ENCODE measurements around the gene PRKAR1B. TPM values are rescaled to one million over a fixed set of nuclear protein-coding genes. Genes with fewer than 3 reads are reported as not detected.

Gene PRKAR1B
- total and polyA plus RNA-seq, 10 of the 15 experiments (the other 5 are each of a cell fraction or from before 2014, with no cell fraction given), result 1.4 to 45.6 (median 19.3) TPM

- no peak for TF ChIP-seq MEF2A (IDR thresholded peaks at IDR 0.05; ENCODE audit: insufficient read depth, low read depth, low read length)
- TF ChIP-seq SPI1 (IDR thresholded peaks at IDR 0.05; ENCODE audit: borderline replicate concordance, insufficient read depth, low read depth, low read length), result peak; percentile 70; the same call in 1 of the 2 replicates
- TF ChIP-seq SUZ12 (IDR thresholded peaks at IDR 0.05; ENCODE audit: unreplicated experiment), result no peak
- no peak for TF ChIP-seq SREBF2 (IDR thresholded peaks at IDR 0.05; ENCODE audit: low read length)
- 0 out of 2 replicates have a peak, but pooled peaks have one; percentile 71 for TF ChIP-seq ZNF207 (IDR thresholded peaks at IDR 0.05; ENCODE audit: borderline replicate concordance)
- TF ChIP-seq ASH2L (IDR thresholded peaks at IDR 0.05; ENCODE audit: borderline replicate concordance, low read depth), result no peak
- TF ChIP-seq POLR2AphosphoS2 (IDR thresholded peaks at IDR 0.05; ENCODE audit: low read depth, low read length), result 0 out of 2 replicates have a peak, but pooled peaks have one; percentile 43
Measured at GRCh38 chr7:726084-726853, 812 bp downstream of the PRKAR1B start, which contains the start of gene DNAAF5 (continued).

- Histone ChIP-seq H3K79me2 (ENCODE audit: control insufficient read depth, insufficient read depth, low read length) (peaks cover 26% of the 10 kb centered on the region), H4K20me1 (ENCODE audit: control insufficient read depth, insufficient read depth) (no peaks in the 10 kb centered on the region), H3K27me3 (replicated peaks in 1 of 2; ENCODE audit: control insufficient read depth in 2 of 2, insufficient read depth in 2 of 2, low read length in 1 of 2) (no peaks in the 10 kb centered on the region), H3K4me3 (peak overlapping the region; percentile 91), H3K27ac (ENCODE audit: control insufficient read depth, insufficient read depth) (peak overlapping the region; percentile 83), H2AFZ (ENCODE audit: control insufficient read depth, low read depth, low read length) (no peak overlapping the region), H3K9me3 (replicated peaks; ENCODE audit: control insufficient read depth, insufficient read depth, low read length) (peaks cover 5% of the 10 kb centered on the region), H3K9ac (ENCODE audit: control insufficient read depth, insufficient read depth, low read length) (peak overlapping the region; percentile 95), H3K4me2 (ENCODE audit: control insufficient read depth, insufficient read depth) (peak overlapping the region; percentile 96), H3K4me1 (ENCODE audit: control insufficient read depth, insufficient read depth, low read length) (peaks cover 11% of the 10 kb centered on the region), H3K36me3 (ENCODE audit: control insufficient read depth in 2 of 2, insufficient read depth in 2 of 2, low read length in 1 of 2) (no peaks in the 10 kb centered on the region; a peak in 2 of 4 replicates)
- ChIA-PET CTCF (interaction anchor here (1.2 kb wide), 1 partner anchor 147 kb away, joined by 3 read pairs; no protein-coding TSS in a partner anchor), POLR2A (no interaction called here), SMC1A (ENCODE audit: uncharacterized antibody, unreplicated experiment) (interaction anchor here (1.5 kb wide), 1 partner anchor 11 kb away, joined by 4 read pairs; no protein-coding TSS in a partner anchor), RAD21 (ENCODE audit: unreplicated experiment) (no interaction called here)
- 84% methylated on average over 8 of the region's 8 CpGs for WGBS (ENCODE audit: insufficient coverage, insufficient replicate concordance, low lambda C conversion rate, missing lambda C conversion rate)
- in situ Hi-C loops (cut with MboI) (no loop called here), intact Hi-C loops (cut with micrococcal nuclease; ENCODE audit: unreplicated experiment) (loop anchor here (2.0 kb wide), 1 partner anchor 123 kb away; no protein-coding TSS in a partner anchor)
- no peak for FAIRE-seq
- DNase-seq (ENCODE audit: low read depth, low spot score), result no peak
- ATAC-seq, result no peak
- BruUV-seq (replicated peaks), result TSS peak; percentile 65
- TF ChIP-seq SRF (IDR thresholded peaks at IDR 0.05; ENCODE audit: low read depth in 2 of 2, low read length in 2 of 2), result no peak
- TF ChIP-seq CTCF (IDR thresholded peaks at IDR 0.05 in 2 of 3, conservative IDR thresholded peaks at IDR 0.05 in 1 of 3; ENCODE audit: control insufficient read depth in 2 of 3, extremely low read depth in 1 of 3, insufficient read depth in 1 of 3, low read depth in 3 of 3, low read length in 3 of 3), result no peak
- no peak for TF ChIP-seq LARP7 (IDR thresholded peaks at IDR 0.05)
- TF ChIP-seq PAX5 (IDR thresholded peaks at IDR 0.05; ENCODE audit: borderline replicate concordance, low read depth, low read length), result no peak
- no peak for TF ChIP-seq SIN3A (IDR thresholded peaks at IDR 0.05; ENCODE audit: low read depth, low read length)
- TF ChIP-seq NFIC (IDR thresholded peaks at IDR 0.05; ENCODE audit: low read depth, low read length), result no peak
- TF ChIP-seq SUPT20H (IDR thresholded peaks at IDR 0.05; ENCODE audit: borderline replicate concordance, control insufficient read depth, low read depth, low read length), result no peak
- no peak for TF ChIP-seq PBX3 (IDR thresholded peaks at IDR 0.05; ENCODE audit: insufficient replicate concordance, low read depth, low read length)
Measured at GRCh38 chr7:725223-726005, 1.7 kb downstream of the PRKAR1B start.

Measured in GM12878 (cell line).